GM21515 (cell line): ENCODE measurements around the gene SCGB1D4.
"Not testable (repeated sequence)": the region's sequence is repeated elsewhere in the genome, so short reads cannot be mapped to it uniquely, and the experiment has no call there.

Experiments
- ATAC-seq: cut with Tn5 transposase; IDR thresholded peaks from one replicate; pipeline ENCODE4 v1.9.1; 2021; ENCODE audit not compliant: unreplicated experiment

The SCGB1D4 gene, protein sequence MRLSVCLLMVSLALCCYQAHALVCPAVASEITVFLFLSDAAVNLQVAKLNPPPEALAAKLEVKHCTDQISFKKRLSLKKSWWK

DNA sequence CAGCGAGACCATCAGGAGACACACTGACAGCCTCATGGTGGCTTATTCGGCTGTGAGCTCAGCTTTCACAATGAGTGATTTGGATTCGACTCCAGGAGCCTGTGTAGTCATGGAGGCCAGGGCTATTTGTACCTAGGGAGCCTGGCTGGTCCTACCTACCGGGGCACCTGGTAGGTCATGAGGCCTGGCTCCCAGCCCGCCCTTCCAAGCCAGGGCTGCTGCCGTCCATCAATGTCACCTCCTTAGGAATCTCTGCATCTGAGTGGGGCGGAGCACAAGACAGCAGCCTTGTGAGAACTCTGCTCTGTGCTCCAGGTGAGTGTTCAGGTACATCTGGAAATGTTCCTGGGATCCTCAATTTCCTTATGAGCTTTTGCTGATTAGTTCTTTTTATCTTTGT, at the start of gene SCGB1D4:
Gene SCGB1D4 (minus strand): TSS at position 101 of the 400 bp plus-strand sequence. CDS start 65 bp downstream, at position 36.
- ATAC-seq, result no peak

DNA sequence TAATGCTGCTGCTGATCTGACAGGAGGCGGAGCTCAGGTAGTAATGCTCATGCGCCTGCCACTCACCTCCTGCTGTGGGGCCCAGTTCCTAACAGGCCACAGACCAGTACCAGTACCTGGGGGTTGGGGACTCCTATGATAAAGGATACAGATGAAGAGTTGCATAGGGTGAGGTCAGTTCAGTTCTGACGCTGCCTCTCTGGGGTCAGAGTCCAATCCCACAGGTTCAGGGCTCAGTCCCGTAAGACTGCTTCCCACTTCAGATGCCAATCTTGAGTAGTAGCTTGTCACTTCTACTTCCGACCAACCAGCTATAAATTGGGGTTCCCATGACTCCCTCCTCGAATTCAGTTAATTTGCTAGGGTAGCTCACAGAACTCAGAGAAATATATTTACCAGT, 47.0 kb upstream of the SCGB1D4 start:
- no peak for ATAC-seq

DNA sequence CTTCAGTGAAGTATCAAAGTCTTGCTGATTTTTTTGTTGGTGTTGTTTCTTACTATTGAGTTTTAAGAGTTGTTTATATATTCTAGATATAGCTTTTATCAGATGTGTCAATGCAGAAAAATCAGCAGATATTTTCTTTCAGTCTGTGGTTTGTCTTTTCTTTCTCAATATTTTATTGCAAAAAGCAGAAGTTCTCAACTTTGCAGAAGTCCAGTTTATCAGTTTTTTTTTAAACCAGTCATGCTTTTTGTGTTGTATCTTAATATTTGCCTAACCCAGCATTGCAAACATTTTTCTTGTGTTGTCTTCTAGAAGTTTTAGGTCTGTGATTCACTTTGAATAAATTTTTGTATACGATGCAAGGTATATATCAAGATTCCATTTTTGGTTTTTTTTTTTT, 45.3 kb upstream of the SCGB1D4 start:
- no peak for ATAC-seq

DNA sequence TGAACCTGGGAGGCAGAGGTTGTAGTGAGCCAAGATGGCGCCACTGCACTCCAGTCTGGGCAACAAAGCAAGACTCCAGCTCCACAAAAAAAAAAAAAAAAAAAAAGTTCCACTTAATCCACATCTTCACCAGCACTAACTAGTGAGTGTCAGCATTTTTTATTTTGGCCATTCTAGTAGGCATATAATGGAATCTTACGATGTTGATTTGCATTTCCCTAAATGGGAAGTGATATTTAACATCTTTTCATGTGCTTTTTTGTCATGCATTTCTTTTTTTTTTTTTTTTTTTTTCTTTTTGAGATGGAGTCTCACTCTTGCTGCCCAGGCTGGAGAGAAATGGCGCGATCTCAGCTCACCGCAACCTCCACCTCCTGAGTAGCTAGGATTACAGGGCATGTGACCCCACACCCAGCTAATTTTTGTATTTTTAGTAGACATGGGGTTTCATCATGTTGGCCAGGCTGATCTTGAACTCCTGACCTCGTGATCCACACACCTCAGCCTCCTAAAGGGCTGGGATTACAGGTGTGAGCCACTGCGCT, 44.8 kb upstream of the SCGB1D4 start:
- not testable (repeated sequence) for ATAC-seq

DNA sequence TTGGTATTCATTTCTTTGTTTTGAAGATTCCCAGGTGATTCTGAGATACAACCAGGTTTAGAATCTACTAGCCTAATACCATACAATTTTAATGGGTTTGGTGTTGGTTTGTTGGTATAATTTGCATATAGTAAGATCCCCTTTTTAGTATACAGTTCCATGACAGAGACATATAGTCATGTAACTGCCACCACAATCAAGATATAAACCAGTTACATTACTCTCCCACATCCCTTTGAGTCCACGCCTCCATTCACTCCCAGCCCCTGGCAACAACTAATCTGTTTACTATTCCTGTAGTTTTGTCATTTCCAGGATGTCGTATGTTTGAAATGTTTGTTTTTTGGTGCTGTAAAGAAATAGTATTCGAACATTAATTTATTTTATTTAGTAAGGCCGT, 42.7 kb upstream of the SCGB1D4 start:
- no peak for ATAC-seq

DNA sequence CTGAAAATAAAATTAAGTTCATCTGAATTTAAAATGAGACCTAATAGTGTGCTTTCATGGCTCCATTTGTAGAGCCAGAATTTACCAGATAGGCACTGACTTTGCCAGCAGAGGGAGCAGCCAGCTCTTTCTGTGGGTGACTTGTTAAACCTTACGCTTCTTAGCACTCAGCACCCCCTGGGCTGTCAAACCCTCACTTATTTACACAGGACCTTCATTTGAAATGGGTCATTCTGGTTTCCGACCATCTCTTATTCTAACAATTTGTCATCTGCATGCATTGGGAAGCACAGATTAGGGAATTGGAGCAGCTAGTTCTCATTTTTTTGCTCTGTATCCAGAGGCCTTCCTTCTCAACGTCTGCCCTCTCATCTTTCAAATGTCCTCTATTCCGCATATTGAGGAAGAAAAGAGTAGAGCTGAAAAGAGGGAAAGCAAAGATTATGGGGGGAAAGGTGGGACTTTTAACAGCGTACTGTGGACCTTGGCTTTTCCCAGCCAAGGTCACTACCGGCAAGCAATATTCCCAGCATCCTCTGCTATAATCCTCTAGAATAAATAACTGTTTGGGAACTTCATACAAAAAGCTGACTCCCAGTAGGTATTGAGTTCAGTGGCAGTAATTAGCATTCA, 41.5 kb upstream of the SCGB1D4 start:
- ATAC-seq, result no peak

DNA sequence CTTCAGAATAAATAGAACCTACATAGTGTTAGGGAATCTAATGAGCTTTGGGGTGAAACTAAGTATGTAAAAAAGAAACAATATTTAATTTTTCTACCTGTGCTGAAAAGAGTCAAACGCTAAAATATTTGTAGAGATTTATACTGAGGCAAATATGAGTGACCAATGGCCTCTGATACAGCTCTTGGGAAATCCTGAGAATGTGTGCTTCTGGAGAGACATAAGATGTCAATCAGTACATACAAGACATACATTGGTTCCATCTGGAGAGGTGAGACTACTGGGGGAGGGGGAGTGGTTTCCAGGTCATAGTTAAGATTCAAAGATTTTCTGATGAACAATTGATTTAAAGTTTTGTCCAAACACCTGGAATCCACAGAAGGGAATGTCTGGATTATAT, 39.3 kb upstream of the SCGB1D4 start:
- ATAC-seq, result no peak

DNA sequence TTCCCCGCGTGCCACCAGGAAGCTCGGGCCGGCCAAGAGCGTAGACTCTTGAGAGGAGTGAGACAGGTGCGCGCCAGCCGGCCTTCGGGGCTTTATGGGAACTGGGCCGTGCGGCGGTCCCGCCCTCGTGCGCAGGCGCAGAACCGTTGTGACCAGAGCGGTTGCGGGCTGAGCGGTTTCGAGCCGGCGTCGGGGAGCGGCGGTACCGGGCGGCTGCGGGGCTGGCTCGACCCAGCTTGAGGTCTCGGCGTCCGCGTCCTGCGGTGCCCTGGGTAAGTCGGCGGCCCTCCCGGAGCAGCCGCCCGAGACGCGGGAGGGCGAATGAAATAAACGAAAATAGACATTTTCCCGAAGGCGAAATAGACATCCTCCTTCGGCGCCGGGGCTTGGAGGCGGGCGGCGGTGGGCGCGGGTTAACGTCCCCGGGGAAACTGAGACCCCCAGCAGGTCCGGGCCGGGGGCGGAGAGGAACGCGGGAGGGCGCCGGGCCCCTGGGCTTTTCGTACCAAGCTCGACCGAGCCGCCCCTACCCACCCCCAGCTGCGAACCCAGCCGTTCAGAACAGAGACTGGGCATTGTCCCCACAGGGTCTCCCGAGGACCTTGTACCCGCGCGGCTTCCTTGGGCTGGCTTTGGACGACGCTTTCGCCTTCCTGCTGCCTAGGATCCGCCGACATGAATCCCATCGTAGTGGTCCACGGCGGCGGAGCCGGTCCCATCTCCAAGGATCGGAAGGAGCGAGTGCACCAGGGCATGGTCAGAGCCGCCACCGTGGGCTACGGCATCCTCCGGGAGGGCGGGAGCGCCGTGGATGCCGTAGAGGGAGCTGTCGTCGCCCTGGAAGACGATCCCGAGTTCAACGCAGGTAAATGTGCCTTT, 38.7 kb upstream of the SCGB1D4 start, which contains the start of gene ASRGL1:
Gene ASRGL1 (plus strand): TSS at position 146 of the 879 bp plus-strand sequence. CDS start 530 bp downstream, at position 676.
- ATAC-seq, result no peak

DNA sequence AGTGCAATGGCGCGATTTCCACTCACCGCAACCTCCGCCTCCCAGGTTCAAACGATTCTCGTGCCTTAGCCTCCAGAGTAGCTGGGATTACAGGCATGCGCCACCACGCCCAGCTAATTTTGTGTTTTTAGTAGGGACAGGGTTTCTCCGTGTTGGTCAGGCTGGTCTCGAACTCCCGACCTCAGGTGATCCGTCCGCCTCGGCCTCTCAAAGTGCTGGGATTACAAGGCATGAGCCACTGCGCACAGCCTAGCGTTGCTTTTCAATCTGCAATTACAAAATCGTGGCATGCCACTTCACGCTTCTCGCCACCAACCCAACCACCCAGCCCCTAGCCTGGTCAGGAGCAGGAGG, 38.1 kb upstream of the SCGB1D4 start:
- ATAC-seq, result not testable (repeated sequence)

DNA sequence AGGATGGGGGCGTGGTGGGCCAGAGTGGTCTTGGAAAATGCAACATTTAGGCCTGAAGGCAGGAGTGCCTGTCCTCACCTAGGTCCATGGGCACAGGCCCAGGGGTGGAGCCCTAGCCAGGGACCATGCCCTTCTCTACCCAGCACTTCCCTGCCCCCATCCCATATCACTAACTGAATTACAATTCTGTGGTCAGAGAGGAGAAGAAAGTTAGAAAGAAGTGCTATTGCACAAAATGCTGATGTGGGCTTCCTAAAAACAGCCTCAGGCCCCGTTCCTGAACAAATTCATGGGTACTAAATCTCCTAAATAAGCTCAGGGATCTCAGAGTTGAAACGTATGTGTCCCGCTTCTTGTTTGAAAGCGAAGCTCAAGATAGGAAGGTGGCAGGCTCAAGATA, 34.9 kb upstream of the SCGB1D4 start:
- ATAC-seq, result no peak

DNA sequence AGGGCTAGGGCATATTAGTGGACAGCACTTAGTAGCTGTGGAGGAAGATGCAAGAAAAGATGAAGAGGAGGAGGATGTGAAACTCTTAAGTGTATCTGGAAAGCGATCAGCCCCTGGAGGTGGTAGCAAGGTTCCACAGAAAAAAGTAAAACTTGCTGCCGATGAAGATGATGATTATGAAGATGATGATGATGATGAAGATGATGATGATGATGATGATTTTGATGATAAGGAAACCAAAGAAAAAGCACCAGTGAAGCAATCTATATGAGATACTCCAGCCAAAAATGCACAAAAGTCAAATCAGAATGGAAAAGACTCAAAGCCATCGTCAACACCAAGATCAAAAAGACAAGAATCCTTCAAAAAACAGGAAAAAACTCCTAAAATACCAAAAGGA, 32.4 kb upstream of the SCGB1D4 start:
- not testable (repeated sequence) for ATAC-seq

DNA sequence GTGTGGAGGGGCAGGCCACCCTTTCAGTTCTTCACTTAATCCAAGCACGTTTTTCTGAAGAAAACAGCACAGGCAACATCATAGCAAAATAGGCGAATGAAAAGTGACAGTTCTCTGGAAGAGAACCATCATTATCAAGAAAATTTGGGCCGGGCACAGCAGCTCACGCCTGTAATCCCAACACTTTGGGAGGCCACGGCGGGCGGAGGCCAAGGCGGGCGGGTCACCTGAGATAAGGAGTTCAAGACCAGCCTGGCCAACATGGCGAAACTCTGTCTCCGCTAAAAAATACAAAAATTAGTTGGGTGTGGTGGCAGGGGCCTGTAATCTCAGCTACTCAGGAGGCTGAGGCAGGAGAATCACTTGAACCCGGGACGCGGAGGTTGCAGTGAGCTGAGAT, 28.7 kb upstream of the SCGB1D4 start:
- not testable (repeated sequence) for ATAC-seq

DNA sequence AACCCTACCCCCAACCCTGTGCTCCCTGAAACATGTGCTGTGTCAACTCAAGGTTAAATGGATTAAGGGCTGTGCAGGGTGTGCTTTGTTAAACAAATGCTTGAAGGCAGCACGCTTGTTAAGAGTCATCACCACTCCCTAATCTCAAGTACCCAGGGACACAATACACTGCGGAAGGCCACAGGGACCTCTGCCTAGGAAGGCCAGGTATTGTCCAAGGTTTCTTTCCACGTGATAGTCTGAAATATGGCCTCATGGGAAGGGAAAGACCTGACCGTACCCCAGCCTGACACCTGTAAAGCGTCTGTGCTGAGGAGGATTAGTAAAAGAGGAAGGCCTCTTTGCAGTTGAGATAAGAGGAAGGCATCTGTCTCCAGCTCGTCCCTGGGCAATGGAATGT, 27.8 kb upstream of the SCGB1D4 start:
- ATAC-seq, result not testable (repeated sequence)

DNA sequence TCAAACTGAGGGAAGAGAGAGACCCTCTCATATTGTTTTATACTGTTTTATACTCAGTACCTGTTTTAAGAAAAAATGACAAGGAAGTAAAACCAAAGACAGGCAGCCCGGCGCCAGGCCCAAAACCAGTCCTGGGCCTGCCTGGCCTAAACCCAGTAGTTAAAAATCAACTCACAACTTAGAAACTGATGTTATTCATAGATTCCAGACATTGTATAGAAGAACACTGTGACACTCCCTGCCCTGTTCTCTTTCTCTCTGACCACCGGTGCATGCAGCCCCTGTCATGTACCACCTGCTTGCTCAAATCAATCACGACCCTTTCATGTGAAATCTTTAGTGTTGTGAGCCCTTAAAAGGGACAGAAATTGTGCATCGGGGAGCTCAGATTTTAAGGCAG, 26.9 kb upstream of the SCGB1D4 start:
- ATAC-seq, result not testable (repeated sequence)

DNA sequence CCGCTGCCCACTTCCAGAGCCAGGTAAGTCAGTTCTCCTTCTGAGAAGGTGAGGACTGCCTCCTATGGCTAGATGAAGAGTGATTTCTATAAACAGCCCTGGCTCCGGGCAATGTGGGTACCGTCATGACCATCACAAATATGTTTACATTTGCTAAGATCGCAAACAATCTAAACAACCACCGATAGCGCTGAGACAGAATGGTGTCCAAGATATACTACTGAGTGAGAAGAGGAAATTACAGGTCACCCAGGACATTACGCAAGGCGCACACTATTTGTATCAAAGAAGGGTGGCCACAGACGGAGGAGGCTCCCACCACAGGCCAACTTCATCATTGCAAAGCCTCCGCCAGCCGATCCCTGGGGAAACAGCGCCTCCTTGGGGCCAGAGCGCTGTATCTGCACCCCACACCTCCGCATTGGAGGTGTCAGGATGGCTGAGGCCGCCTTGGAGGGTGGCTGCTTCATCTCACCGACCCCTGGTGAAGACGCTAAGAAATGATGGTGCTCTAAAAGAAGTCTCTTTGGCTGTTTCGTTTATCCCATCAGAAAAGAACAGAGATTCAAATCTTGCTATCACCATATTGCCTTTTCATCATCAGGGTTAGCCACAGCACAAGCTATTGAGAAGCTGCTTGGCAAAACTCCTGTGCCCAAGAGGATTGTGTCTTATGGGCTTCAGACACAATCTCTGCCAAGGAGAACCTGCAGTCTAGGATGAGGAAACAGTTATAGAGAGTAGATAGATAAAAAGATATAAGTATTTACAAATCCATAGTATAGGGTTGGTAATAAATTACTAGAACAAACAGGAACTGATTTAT, 26.1 kb upstream of the SCGB1D4 start:
- ATAC-seq, result no peak

DNA sequence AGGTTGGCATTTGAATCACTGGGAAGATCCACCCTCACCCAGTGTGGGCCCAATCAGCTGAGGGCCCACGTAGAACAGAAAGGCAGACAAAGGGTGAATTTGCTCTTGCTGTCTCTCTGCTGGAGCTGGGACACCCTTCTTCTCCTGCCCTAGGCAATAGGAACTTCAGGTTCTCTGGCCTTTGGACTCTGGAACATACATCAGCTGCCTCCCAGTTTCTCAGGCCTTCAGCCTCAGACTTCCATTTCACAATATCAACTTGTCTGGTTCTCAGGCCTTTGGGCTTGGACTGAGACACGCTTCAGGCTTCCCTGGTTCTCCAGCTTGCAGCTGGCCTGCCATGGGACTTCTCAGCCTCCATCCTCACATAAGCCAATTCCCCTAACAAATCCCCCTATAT, 23.6 kb upstream of the SCGB1D4 start:
- no peak for ATAC-seq

DNA sequence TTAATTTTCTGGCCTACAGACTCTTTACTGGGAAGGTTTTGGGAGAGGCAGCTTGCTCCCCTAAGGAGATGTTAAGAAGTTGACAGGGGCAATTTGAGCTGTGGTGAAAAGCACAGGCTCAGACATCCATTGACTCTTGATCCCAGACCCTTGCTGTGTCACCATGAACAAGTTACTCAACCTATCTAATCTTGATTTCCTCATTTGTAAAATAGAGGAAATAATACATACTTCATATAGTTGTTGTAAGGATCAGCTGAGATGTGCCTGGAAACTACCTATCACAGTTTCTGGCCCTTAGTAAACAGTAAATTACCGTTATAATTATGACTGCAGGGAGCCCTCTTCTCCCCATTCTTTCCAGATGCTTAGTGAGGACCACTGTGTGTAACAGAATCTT, 16.6 kb upstream of the SCGB1D4 start:
- no peak for ATAC-seq

DNA sequence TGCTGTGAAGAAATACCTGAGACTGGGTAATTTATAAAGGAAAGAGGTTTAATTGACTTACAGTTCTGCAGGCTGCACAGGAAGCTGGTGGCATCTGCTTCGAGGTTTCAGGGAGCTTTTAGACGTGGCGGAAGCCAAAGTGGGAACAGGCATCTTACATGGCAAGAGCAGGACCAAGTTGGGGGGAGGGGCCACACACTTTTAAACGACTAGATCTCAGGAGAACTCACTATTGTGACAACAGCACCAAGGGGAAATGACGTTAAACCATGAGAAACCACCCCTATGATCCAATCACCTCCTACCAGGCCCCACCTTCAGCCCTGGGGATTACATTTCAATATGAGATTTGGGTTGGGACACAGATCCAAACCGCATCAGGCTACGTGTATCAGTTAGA, 11.1 kb upstream of the SCGB1D4 start:
- ATAC-seq, result no peak

DNA sequence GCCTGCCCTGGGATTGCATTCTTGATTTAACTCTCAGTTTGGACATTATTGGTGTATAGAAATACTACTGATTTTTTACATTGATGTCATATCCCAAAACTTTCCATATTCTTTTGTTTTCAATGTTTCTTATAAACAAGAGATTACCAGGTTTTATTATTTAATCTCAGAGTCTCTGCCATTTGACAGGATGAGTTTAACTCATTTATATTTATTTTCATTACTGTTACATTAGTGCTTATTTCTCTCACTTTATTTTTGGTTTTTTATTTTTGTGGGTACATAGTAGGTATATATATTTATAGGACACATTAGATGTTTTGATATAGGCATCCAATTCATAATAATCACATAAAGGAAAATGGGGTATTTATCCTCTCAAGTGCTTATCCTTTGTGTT, 9.1 kb upstream of the SCGB1D4 start:
- ATAC-seq, result no peak

DNA sequence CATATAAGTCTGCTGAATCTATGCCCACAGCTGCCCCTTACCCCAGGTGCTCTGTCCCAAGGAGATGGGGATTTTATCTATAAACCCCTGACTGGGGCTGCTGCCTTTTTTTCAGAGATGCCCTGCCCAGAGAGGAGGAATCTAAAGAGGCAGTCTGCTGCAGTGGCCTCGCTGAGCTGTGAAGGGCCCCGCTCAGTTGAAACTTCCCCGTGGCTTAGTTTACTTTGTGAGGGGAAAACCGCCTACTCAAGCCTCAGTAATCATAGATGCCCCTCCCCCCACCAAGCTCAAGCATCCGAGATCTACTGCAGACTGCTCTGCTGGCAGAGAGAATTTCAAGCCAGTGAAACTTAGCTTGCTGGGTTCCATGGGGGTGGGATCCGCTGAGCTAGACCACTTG, 7.4 kb upstream of the SCGB1D4 start:
- no peak for ATAC-seq

DNA sequence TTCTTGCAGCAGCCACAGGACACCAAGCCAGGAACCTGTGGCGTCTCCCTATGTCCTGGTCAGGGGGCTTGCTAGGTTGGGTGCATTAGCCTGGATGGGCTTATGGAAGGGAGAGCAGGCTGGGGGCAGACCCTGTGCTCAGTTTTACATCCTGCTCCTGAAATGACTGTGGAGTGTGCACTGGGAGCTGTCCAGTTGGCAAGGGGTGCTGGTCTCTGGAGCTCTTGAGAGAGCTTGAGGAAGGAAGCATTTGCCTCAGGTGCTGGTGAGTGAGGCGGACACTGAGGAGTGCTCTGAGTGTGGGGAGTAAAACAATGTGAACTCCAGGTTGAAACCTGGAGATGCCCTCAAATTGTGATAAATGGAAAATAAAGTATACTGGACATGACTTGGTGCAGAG, 3.4 kb downstream of the SCGB1D4 start:
- no peak for ATAC-seq
